Stimulated activated CD8-positive, alpha-beta memory T cell treated with anti-CD3 and anti-CD28 coated beads, Interleukin-15, amount 100 ng/mL, for 48 hours (primary cell): Measurements from ENCODE around the gene SLC35G4.
"Not testable (repeated sequence)": the region's sequence is repeated elsewhere in the genome, so short reads cannot be mapped to it uniquely, and the experiment has no call there.

Experiments used
- DNase-seq, 2 donors: peaks; one replicate each; pipeline ENCODE4 v3.0.0-alpha.2; 2020; ENCODE audit warnings: low read depth in 2 of 2

SLC35G4 gene

GRCh38 chr18:11613611-11614010, 4.2 kb downstream of the SLC35G4 start:
- not testable (repeated sequence) for DNase-seq

- DNase-seq: not testable (repeated sequence)
These were observed 4.6 kb downstream of the SLC35G4 start for GRCh38 chr18:11614042-11614441.

GRCh38 chr18:11614981-11615380, 5.6 kb downstream of the SLC35G4 start:
- not testable (repeated sequence) for DNase-seq

- DNase-seq: not testable (repeated sequence)
These were observed 37.9 kb downstream of the SLC35G4 start for GRCh38 chr18:11647310-11647709.

GRCh38 chr18:11647804-11648203, 38.4 kb downstream of the SLC35G4 start:
- DNase-seq: not testable (repeated sequence)

GRCh38 chr18:11649839-11650238, 40.4 kb downstream of the SLC35G4 start:
- DNase-seq: no peak

GRCh38 chr18:11651899-11652298, 42.5 kb downstream of the SLC35G4 start:
- DNase-seq: no peak

GRCh38 chr18:11653521-11653920, 44.1 kb downstream of the SLC35G4 start:
- DNase-seq: no peak

- peak; percentile 8 to 21 for DNase-seq
These were observed 45.6 kb downstream of the SLC35G4 start for GRCh38 chr18:11654736-11655605.

GRCh38 chr18:11655606-11655932, 46.2 kb downstream of the SLC35G4 start:
- no peak for DNase-seq

- DNase-seq: no peak
These were observed 47.8 kb downstream of the SLC35G4 start for GRCh38 chr18:11657152-11657551.

GRCh38 chr18:11657554-11657953, 48.2 kb downstream of the SLC35G4 start:
- DNase-seq: no peak

- DNase-seq: no peak
These were observed 48.6 kb downstream of the SLC35G4 start for GRCh38 chr18:11658019-11658418.

GRCh38 chr18:11658989-11659388, 49.6 kb downstream of the SLC35G4 start:
- no peak for DNase-seq
